GM23338 (cell line): Measurements from ENCODE around the gene BSND. TPM values are rescaled to one million over a fixed set of nuclear protein-coding genes. Genes with fewer than 3 reads are reported as not detected.
A peak's percentile ranks its signal among the peaks of the same experiment; 100 is the strongest.

Source experiments
- ATAC-seq: fragments of 200-7000 bp; cut with Tn5 transposase; 3 replicates; pipeline ENCODE4 v1.9.1; 2020
- DNase-seq: peaks from one replicate; pipeline ENCODE4 v3.0.0-alpha.2; 2015; ENCODE audit warnings: low spot score
- H2AFZ ChIP-seq: fragments of 200-600 bp; sonication (generic); 2 replicates; pipeline ENCODE4 v1.8.0; 2016; ENCODE audit warnings: antibody characterized with exemption, mild to moderate bottlenecking, moderate library complexity
- H3F3A ChIP-seq: fragments of 200-600 bp; sonication (generic); replicated peaks from 2 replicates; pipeline ENCODE4 v1.8.0; 2017; ENCODE audit warnings: antibody characterized with exemption, mixed run types, low read depth
- H3K27ac ChIP-seq: fragments of 200-600 bp; sonication (generic); 2 replicates; pipeline ENCODE4 v1.6.1; 2016; ENCODE audit warnings: low read depth
- H3K27me3 ChIP-seq: fragments of 200-600 bp; sonication (generic); 2 replicates; pipeline ENCODE4 v1.8.0; 2016; ENCODE audit warnings: mild to moderate bottlenecking, mixed run types, moderate library complexity; ENCODE audit not compliant: insufficient read depth
- H3K36me3 ChIP-seq: fragments of 200-600 bp; sonication (generic); 2 replicates; pipeline ENCODE4 v1.8.0; 2016; ENCODE audit warnings: mild to moderate bottlenecking; ENCODE audit not compliant: insufficient read depth
- H3K4me1 ChIP-seq: fragments of 200-600 bp; sonication (generic); 2 replicates; pipeline ENCODE4 v1.8.0; 2016; ENCODE audit warnings: mild to moderate bottlenecking, moderate library complexity; ENCODE audit not compliant: insufficient read depth
- H3K4me2 ChIP-seq: fragments of 200-600 bp; sonication (generic); 2 replicates; pipeline ENCODE4 v1.7.1; 2017; ENCODE audit warnings: mixed run types
- H3K4me3 ChIP-seq: fragments of 200-600 bp; sonication (generic); 2 replicates; pipeline ENCODE4 v1.6.1; 2016; ENCODE audit warnings: mixed run types
- H3K79me2 ChIP-seq: fragments of 200-600 bp; sonication (generic); replicated peaks from 2 replicates; pipeline ENCODE4 v1.8.0; 2017; ENCODE audit warnings: mild to moderate bottlenecking; ENCODE audit not compliant: insufficient read depth
- H3K9me2 ChIP-seq: fragments of 200-600 bp; sonication (generic); 2 replicates; pipeline ENCODE4 v1.8.0; 2017; ENCODE audit not compliant: insufficient read depth
- H4K20me1 ChIP-seq: fragments of 200-600 bp; sonication (generic); replicated peaks from 2 replicates; pipeline ENCODE4 v1.8.0; 2017; ENCODE audit warnings: mild to moderate bottlenecking; ENCODE audit not compliant: insufficient read depth
- H3K27ac Mint-ChIP-seq: 2 replicates; pipeline ENCODE4 v1.8.0; 2020; ENCODE audit warnings: inconsistent platforms, mild to moderate bottlenecking, moderate library complexity, mixed read lengths
- H3K27me3 Mint-ChIP-seq: 3 replicates; pipeline ENCODE4 v1.8.0; 2022; ENCODE audit warnings: low read depth, mild to moderate bottlenecking, moderate library complexity, mixed read lengths, inconsistent platforms; ENCODE audit not compliant: insufficient read depth, poor library complexity
- H3K36me3 Mint-ChIP-seq: 3 replicates; pipeline ENCODE4 v1.8.0; 2021; ENCODE audit warnings: low read depth, mild to moderate bottlenecking, inconsistent platforms, moderate library complexity, mixed read lengths
- H3K4me1 Mint-ChIP-seq: 3 replicates; pipeline ENCODE4 v1.8.0; 2020; ENCODE audit warnings: mild to moderate bottlenecking, inconsistent platforms, mixed read lengths
- H3K4me3 Mint-ChIP-seq: 3 replicates; pipeline ENCODE4 v1.8.0; 2021; ENCODE audit warnings: moderate library complexity, mild to moderate bottlenecking, inconsistent platforms, mixed read lengths
- H3K9me3 Mint-ChIP-seq: 3 replicates; pipeline ENCODE4 v1.8.0; 2020; ENCODE audit warnings: moderate library complexity, mild to moderate bottlenecking, inconsistent platforms, mixed read lengths
- CTCF ChIP-seq, 2 experiments: fragments of 200-600 bp in 1 of 2; sonication (generic) in 1 of 2; conservative IDR thresholded peaks; 2 replicates each; pipeline versions ENCODE4 v1.5.1 to v1.6.1; 2016 to 2017; ENCODE audit warnings: antibody characterized with exemption in 2 of 2, low read depth in 2 of 2, mild to moderate bottlenecking in 2 of 2, moderate library complexity in 1 of 2
- ETS1 ChIP-seq: IDR thresholded peaks from 2 replicates; pipeline ENCODE4 v1.6.1; 2016; ENCODE audit warnings: antibody characterized with exemption
- EZH2phosphoT487 ChIP-seq: fragments of 200-600 bp; sonication (generic); IDR thresholded peaks from one replicate; pipeline ENCODE4 v1.8.1; 2018; ENCODE audit warnings: antibody characterized with exemption; ENCODE audit not compliant: unreplicated experiment
- POLR2AphosphoS5 ChIP-seq: IDR thresholded peaks from 2 replicates; pipeline ENCODE4 v1.6.1; 2016; ENCODE audit warnings: antibody characterized with exemption, low read depth
- ZNF462 ChIP-seq: fragments of 250-450 bp; sonication (Bioruptor Pico); IDR thresholded peaks from 2 replicates; pipeline ENCODE4 v1.5.0; 2020; ENCODE audit warnings: mild to moderate bottlenecking, moderate library complexity
- polyA plus RNA-seq: library from polyadenylated mRNA; unstranded; fragments of >200 nt; fragmentation: Nextera tagmentation; extraction: Ambion mirVana; gene quantifications from 2 replicates; pipeline ENCODE4 v1.2.1, GENCODE V29; 2016
- total RNA-seq: library from RNA; depleted of rRNA; stranded (reverse); fragments of >200 nt; shearing (Covaris generic); gene quantifications from 2 replicates; pipeline ENCODE4 v1.2.3, GENCODE V29; 2014

The BSND gene
- total and polyA plus RNA-seq, 2 experiments from 2014 or later, result 0.55 to 1.4 TPM

GRCh38 chr1:54979327-54979891 lies 19.3 kb upstream of the BSND start (continued):
- TF ChIP-seq ZNF462 (CRISPR knock-in tag), result no peak
- no peak for TF ChIP-seq POLR2AphosphoS5
- TF ChIP-seq ETS1, result no peak

- Histone ChIP-seq H3K9me2 (no peaks in the 10 kb centered on the region), H3K27ac (no peak overlapping the region), H3K36me3 (no peaks in the 10 kb centered on the region), H3K4me2 (peak overlapping the region; percentile 83), H4K20me1 (no peaks in the 10 kb centered on the region), H3K27me3 (peaks cover 29% of the 10 kb centered on the region), H3F3A (no peaks in the 10 kb centered on the region), H3K4me3 (peak overlapping the region; percentile 62), H3K4me1 (peaks cover 27% of the 10 kb centered on the region), H2AFZ (peak overlapping the region; percentile 81), H3K79me2 (no peaks in the 10 kb centered on the region)
- ATAC-seq (no peak), DNase-seq (no peak)
- Mint-ChIP-seq H3K36me3 (no peaks in the 10 kb centered on the region), H3K4me3 (peak overlapping the region; percentile 40), H3K9me3 (no peaks in the 10 kb centered on the region), H3K4me1 (peaks cover 32% of the 10 kb centered on the region), H3K27me3 (peaks cover 22% of the 10 kb centered on the region), H3K27ac (no peak overlapping the region)
- no peak for TF ChIP-seq EZH2phosphoT487
- no peak for TF ChIP-seq CTCF (conservative IDR thresholded peaks at IDR 0.05; ENCODE audit: low read depth in 2 of 2)
- no peak for TF ChIP-seq ZNF462 (CRISPR knock-in tag)
Observed at GRCh38 chr1:54980046-54980527, 18.6 kb upstream of the BSND start.
